HG02943 (cell line): ENCODE results near the gene ZNF211.

Experiments
- ATAC-seq: cut with Tn5 transposase; IDR thresholded peaks from one replicate; pipeline ENCODE4 v1.9.1; 2021; ENCODE audit warnings: mild to moderate bottlenecking, low read depth, moderate library complexity; ENCODE audit not compliant: unreplicated experiment

Gene ZNF211

DNA sequence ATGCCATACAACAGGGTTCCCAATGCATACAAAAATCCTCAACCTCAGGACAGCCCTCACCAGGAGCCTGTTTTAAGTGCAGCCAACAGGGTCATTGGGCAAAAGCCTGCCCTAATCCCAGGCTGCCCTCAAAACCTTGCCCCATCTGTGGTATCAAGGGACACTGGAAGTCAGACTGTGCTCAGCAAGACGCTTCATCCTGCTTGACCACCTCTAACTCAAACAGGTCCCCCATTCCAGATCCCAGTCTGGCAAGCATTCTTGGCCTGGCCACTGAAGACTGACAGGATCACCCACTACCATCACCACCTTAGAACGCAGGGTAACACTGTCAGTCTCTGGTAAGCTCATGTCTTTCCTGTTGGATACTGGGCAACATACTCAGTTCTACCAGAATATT, 20.7 kb downstream of the ZNF211 start:
- ATAC-seq: no peak

DNA sequence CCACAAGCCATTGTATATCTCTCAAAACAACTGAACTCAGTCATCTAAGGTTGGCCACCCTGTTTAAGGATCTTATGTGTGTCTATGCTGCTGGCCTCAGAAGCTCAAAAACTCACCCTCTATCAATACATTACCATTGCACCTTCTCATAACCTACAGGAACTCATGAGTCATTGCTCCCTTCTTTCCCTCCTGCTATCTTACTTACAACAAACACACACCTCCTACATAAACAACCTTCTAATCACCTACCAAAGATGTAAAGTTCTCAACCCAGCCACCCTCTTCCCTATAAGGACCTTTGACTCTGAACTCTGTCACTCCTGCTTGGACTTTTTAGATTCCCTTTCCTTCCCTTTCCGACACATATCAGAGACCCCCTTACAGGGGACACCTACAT, 22.5 kb downstream of the ZNF211 start:
- no peak for ATAC-seq

DNA sequence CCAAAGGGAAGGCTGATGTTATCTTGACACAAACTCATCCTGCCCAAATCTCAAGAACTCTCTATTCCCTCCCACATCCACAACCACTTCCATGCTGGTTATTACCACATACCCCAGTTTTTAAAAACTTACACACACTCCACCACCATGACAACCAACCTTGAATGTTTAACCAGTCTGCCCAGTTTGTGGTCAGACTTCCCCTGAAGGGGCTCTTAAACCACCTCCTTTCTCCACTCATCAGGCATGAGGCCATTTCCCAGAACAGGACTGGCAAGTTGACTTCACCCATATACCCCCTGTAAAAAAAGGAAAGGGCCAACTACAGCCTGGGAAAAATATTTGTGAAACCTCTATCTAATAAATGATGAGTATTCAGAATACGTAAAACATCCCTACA, 23.4 kb downstream of the ZNF211 start:
- no peak for ATAC-seq

DNA sequence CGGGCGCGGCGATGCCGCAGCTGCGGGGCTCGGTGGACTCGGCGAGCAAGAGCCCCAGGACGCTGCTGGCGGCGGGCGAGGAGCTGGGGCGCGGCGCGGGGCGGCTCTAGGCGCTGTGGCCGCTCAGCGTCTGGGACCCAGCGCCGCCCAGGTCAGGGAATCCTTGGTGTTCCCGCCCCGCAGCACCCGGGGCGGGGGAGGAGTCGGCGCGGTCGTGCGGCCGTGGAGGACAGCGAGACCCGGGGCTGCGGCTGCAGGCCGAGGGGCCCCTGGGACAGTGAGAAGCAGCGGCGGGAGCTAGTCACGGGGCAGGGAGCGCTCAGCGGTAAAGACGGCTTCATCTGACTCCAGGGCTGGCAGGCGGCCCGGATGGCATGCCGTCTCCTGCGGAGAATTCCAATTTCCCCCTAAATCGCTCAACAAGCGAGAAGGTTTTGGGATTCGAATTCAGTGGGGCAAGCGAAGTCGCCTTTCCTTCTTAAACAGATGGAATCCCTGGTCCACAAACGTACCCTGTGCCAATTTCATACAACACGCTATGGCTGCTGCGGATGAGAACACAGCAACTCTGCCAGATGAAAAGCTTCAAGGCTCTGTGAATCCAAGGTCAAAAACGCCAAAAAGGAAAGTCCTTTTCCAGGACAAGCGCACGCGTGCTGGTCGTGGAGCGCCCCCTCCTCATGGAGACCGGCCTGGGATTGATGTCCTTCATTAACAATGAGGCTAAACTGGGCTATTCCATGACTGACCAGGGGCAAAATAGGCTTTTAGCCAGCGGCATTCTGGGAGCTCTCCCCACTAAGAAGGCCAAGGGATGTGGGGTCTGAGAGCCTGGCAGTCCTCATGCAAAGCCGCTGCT, 31.5 kb downstream of the ZNF211 start:
- no peak for ATAC-seq

DNA sequence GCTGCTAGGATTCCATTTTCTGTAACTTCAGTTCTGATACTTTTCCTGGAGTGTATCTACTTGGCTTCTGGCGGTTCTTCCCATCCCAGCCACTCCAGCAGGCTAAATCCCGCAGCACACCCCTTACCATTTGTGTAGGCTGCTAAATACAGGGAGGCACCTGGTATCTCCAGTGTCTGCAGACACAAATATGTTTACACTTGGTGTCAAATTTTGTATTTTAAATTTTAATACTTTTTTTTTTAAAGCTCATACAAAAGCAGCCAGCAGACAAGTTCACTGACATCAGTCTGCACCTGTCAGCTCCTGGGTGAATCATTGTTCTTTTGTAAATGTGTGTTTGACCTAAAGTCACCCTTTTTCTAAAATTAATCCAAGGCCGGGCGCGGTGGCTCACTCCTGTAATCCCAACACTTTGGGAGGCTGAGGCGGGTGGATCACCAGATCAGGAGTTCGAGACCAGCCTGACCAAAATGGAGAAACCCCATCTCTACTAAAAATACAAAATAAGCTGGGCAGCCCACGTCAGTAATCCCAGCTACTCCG, 32.4 kb downstream of the ZNF211 start:
- no peak for ATAC-seq

DNA sequence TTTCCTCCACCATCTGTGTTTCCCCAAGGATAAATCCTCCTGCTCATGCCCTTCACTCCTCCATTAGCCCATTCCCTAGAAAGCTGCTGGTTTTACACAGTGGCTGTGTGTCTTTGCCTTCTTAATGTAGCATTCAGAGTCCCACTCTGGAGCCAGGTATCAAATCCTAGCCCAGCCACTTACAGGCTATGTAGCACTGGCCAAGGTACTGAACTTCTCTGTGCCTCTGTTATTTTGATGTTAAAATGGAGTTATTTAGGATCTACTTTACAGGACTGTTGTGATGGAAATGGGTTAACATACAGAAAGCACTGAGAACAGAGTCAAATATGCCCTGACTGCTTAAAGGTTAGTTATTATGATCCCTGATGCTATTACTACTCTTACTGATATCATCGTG, 34.3 kb downstream of the ZNF211 start:
- ATAC-seq: no peak

DNA sequence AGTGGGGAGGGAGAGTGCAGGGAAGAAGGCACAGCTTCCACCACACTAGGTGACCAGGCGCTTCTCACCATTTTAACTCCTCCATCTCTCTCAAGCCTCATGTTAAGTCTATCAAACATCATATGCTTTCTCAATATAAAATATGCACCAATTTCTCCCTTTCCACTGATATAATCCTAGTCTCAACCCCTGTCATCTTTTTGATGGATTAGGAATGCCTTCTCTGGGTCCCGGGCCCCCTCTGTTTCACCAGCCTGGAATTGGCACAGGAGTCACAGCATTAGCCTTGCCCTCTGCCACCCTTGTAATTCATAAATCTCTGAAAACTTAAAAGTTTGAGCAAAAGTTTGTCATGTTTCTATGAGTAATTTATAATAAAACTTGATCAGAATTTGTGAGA, 35.7 kb downstream of the ZNF211 start, which contains the start of gene ZSCAN4:
TSS of gene ZSCAN4 (plus strand) at position 301 of the 400 bp plus-strand sequence. CDS start 7,211 bp downstream, outside the sequence.
- no peak for ATAC-seq

DNA sequence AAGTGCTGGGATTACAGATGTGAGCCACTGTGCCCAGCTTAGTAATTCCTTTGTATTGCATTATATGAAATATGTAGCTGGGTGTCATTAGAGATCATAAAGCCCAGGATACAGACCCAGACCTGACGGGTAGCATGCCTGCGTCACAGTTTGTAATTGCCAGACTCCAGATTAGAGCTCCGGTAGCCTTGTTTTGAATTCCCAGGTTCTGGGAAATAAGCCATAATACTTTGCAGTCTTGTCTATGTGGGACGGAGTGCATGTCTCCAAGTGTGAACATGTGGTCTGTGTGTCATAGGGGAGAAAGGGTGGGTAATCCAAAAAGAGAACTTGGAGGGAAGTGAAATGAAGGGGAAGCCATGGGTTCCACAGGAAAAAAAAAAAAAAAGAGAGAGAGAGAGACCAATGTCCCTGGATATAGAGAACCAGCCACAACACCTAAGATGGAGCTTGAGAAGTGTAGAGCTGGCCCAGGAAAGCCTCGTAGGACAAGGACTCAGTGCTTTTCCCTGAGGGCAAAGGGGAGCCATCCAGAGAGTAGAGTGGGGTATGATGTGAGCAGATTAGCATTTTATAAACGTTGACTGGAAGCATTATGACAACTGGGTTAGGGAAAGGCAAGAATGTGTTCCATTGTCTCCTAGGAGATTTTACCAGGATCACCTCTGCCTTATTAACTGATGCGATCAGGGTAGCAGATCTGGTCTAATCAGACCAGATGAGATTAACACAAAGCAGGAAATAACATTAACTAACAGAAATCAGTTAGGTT, 38.3 kb downstream of the ZNF211 start:
- no peak for ATAC-seq

DNA sequence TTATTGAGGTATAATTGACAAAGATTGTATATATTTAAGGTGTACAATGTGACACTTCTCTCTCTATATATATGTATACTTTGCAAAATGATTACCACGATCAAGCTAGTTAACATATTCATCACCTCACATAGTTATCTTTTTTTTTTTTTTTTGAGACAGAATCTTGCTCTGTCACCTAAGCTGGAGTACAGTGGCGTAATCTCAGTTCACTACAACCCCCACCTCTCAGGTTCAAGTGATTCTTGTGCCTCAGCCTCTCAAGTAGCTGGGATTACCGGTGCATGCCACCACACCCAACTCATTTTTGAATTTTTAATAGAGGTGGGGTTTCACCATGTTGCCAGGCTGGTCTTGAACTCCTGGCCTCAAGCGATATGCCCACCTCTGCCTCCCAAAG, 39.5 kb downstream of the ZNF211 start:
- no peak for ATAC-seq

DNA sequence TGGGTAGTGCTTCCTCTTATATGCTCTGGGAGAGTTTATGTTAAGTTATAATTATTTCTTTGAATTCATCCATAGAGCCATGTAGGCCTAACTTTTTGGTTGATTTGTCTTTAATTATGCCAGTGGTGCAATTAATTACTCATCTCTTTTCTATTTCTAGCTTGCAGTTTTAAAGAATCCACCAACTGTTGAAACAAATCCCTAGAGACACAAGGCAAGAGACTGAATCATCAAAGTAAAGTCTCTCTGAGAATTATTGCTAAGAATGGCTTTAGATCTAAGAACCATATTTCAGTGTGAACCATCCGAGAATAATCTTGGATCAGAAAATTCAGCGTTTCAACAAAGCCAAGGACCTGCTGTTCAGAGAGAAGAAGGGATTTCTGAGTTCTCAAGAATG, 42.9 kb downstream of the ZNF211 start:
- no peak for ATAC-seq

DNA sequence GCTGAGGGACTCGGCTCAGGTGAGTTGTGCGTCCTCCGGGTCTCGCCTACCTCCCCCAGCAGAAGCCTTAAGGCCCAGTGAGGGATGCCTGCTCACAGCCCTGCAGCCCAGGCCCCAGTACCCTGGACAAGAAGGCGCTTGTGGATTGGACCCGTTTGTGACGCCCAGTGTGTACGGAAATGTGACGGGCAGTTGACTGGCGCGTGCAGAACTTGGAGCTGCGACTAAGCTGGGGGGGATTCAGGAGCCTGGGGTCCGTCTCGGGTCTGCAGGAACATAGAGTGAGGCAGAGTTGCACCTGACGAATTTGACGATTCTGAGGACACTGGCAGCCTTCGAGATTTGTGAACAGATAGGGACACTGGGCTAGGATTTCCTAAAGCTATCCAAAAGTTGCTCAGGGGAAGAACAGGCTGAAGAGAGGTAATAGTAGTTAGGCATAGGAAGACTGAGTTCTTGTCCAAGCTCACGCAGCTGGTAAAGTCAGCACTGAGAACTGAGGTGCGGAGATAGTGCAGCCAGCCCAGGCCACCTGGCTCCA, 49.3 kb downstream of the ZNF211 start:
- no peak for ATAC-seq

DNA sequence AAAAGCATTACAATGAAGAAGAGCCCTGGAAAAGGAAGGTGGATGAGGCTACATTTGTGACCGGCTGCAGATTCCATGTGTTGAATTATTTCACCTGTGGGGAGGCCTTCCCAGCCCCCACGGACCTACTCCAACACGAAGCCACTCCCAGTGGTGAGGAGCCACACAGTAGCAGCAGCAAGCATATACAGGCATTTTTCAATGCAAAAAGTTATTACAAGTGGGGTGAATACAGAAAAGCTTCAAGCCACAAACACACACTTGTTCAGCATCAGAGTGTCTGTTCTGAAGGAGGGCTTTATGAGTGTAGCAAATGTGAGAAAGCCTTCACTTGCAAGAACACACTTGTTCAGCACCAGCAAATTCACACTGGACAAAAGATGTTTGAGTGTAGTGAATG, 53.8 kb downstream of the ZNF211 start:
- ATAC-seq: no peak

DNA sequence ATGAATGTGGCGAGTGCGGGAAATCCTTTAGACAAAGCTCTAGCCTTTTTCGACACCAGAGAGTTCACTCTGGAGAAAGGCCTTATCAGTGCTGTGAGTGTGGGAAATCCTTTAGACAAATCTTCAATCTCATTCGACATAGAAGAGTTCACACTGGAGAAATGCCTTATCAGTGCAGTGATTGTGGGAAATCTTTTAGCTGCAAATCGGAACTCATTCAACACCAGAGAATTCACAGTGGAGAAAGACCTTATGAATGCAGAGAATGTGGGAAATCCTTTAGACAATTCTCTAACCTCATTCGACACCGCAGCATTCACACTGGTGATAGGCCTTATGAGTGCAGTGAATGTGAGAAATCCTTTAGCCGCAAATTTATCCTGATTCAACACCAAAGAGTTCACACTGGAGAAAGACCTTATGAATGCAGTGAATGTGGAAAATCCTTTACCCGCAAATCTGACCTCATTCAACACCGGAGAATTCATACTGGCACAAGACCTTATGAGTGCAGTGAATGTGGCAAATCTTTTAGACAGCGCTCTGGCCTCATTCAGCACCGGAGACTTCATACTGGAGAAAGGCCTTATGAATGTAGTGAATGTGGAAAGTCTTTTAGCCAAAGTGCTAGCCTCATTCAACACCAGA, 54.5 kb downstream of the ZNF211 start:
- ATAC-seq: no peak

DNA sequence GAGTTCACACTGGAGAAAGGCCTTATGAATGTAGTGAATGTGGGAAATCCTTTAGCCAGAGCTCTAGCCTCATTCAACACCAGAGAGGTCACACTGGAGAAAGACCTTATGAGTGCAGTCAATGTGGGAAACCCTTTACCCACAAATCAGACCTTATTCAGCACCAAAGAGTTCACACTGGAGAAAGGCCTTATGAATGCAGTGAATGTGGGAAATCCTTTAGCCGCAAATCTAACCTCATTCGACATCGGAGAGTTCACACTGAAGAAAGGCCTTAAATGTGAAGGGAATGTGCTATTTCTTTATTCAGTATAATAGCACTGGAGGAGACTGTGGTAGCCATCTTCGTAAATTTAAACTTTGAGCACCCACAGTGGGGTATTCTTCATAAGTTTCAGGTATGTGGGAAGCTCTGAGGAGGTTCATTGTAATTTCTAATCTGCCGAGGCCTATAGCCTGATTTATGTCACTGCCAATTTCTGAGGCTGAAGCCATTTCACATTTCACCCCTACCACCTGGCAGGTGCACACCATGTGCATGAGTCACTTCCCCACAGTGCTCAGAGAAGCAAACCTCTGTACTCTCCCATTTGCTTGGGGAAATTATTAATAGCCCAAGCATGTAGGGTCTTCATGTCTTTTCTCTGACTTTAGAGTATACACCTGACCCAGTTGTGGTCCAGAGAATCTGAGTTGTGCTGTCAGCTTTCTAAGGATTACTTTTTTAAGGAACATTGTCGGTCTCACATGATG, 55.2 kb downstream of the ZNF211 start:
- no peak for ATAC-seq

DNA sequence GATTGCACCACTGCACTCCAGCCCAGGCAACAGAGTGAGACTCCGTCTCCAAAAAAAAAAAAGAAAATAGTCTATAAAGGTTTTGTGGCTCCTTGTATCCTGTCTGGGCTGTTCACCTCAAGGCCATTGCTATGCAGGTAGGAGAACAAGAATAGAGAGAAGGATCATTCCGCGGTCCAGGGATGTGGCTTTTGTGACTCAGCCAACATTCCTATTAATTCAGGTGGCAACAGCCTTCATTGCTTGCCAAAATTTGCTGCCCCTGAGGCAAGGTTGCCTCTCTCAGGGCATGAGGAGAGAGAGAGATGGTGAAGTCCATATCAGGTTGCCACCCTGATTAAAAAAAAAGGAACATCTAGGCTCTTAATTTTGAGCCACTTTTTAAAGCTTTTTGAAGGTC, 56.8 kb downstream of the ZNF211 start:
- no peak for ATAC-seq
